ENCODE data around the gene KRTAP5-10.
"Not testable (repeated sequence)": the region's sequence is repeated elsewhere in the genome, so short reads cannot be mapped to it uniquely, and the experiment has no call there.

The KRTAP5-10 gene

DNA sequence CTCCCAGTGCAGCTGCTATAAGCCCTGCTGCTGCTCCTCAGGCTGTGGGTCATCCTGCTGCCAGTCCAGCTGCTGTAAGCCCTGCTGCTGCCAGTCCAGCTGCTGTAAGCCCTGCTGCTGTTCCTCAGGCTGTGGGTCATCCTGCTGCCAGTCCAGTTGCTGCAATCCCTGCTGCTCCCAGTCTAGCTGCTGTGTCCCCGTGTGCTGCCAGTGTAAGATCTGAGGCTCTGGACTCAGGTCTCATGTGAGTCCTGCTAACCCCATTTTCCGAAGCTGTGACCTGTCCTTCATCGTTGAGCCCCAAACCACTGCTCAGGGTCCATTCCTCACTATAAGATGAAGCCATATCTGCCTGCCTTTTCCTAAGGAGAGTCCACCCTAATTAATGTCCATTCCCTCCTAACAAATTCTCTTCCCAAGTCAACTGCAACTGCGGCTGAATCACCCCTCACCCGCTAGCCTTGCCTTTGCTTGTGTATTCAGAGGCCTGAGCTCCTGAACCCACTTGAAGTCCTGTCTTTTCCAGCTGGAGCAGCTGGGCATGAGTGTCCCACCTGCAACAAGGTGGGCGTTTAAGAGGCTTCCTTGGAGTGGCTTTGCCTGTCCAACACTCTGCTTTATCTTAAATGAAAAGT is 37.7 kb upstream of the KRTAP5-10 start:
- in situ Hi-C loops (cut with MboI; ENCODE audit: low sequenced_read_pairs, unreplicated experiment): no loop called here
- TF ChIP-seq, protein P1, sequence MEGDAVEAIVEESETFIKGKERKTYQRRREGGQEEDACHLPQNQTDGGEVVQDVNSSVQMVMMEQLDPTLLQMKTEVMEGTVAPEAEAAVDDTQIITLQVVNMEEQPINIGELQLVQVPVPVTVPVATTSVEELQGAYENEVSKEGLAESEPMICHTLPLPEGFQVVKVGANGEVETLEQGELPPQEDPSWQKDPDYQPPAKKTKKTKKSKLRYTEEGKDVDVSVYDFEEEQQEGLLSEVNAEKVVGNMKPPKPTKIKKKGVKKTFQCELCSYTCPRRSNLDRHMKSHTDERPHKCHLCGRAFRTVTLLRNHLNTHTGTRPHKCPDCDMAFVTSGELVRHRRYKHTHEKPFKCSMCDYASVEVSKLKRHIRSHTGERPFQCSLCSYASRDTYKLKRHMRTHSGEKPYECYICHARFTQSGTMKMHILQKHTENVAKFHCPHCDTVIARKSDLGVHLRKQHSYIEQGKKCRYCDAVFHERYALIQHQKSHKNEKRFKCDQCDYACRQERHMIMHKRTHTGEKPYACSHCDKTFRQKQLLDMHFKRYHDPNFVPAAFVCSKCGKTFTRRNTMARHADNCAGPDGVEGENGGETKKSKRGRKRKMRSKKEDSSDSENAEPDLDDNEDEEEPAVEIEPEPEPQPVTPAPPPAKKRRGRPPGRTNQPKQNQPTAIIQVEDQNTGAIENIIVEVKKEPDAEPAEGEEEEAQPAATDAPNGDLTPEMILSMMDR (IDR thresholded peaks at IDR 0.05; ENCODE audit: borderline replicate concordance, control extremely low read depth, extremely low read depth, insufficient read depth, missing control alignments): no peak
- no peak for DNase-seq (ENCODE audit: low spot score)

DNA sequence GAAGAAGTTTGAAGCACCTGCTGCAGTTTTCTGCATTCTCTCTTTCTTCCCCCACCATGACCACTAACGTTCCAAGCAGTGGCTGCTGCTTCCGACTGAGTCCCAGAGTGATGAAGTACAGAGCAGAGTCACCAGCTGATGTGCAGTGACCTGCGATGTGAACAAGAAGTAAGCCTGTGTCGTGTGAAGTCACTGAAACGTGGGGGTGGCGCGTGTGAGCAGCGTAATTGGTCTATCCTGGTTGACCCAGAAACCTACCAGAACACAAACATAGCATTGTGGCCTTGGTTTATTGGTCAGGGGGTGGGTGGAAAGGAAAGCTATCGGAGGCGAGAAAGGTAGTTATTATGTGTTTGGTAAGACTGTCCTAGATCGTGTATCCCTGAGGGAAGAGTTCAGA is 34.8 kb upstream of the KRTAP5-10 start:
- no peak for DNase-seq (ENCODE audit: low spot score)
- TF ChIP-seq, protein P1 (IDR thresholded peaks at IDR 0.05; ENCODE audit: borderline replicate concordance, control extremely low read depth, extremely low read depth, insufficient read depth, missing control alignments): no peak
- in situ Hi-C loops (cut with MboI; ENCODE audit: low sequenced_read_pairs, unreplicated experiment): no loop called here

DNA sequence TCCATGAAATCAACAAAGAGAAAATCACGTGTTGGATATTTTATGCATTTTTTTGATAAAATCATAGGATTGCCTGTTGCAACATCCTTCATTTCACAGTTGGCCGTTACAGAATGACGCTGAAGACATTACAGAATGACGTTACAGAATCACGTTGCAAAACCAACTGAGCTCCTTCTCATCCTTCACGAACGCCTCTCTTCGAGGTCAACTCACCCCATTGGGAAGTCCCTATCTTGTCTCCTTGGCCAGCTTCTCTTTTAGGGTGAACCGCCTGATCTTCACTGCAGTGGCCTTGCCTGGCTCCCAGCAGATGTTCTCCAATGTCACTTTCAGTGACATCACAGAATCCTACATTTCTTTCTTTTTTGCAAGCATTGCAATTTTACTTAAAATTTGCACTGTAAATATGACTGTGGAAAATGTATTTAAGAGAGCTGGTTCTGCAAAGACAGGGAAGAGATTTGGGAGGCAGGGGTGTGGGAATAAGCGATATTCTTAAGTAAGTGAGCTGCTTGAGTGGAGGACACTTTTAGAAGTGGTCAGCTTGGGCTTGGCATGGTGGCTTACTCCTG is 33.2 kb upstream of the KRTAP5-10 start:
- in situ Hi-C loops (cut with MboI; ENCODE audit: low sequenced_read_pairs, unreplicated experiment): no loop called here
- TF ChIP-seq, protein P1 (IDR thresholded peaks at IDR 0.05; ENCODE audit: borderline replicate concordance, control extremely low read depth, extremely low read depth, insufficient read depth, missing control alignments): no peak
- DNase-seq (ENCODE audit: low spot score): no peak

DNA sequence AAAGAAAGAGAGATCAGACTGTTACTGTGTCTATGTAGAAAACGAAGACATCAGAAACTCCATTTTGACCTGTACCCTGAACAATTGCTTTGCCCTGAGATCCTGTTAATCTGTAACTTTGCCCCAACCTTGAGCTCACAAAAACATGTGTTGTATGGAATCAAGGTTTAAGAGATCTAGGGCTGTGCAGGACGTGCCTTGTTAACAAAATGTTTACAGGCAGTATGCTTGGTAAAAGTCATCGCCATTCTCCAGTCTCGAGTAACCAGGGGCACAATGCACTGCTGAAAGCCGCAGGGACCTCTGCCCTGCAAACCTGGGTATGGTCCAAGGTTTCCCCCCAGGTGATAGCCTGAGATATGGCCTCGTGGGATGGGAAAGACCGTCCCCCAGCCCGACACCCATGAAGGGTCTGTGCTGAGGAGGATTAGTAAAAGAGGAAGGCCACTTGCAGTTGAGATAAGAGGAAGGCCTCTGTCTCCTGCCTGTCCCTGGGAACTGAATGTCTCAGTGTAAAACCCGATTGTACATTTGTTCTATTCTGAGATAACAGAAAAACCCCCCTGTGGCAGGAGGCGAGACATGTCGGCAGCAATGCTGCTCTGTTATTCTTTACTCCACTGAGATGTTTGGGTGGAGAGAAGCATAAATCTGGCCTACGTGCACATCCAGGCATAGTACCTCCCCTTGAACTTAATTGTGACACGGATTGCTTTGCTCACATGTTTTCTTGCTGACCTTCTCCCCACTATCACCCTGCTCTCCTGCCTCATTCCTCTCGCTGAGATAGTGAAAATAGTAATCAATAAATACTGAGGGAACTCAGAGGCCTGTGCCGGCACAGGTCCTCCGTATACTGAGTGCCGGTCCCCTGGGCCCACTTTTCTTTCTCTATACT is 30.4 kb upstream of the KRTAP5-10 start:
- in situ Hi-C loops (cut with MboI; ENCODE audit: low sequenced_read_pairs, unreplicated experiment); DNase-seq (ENCODE audit: low spot score): not testable (repeated sequence)

DNA sequence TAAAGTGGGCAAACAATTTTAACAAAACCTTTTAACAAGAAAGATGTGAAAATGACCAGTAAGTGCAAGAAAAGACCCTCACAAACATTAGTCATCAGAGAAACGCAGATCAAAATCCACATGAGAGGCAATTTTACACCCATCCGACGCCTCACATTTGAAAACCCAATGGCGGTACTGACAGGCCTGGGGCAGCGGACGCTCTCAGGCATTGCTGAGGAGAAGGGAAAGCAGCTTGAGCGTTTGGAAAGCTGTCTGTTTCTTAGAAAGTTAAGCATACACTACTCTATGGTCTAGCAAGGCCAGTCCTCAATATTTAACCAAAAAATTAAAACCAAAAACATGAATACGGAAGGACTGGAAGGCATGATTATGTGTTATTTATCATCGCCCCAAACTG is 29.5 kb upstream of the KRTAP5-10 start:
- TF ChIP-seq, protein P1 (IDR thresholded peaks at IDR 0.05; ENCODE audit: borderline replicate concordance, control extremely low read depth, extremely low read depth, insufficient read depth, missing control alignments): no peak
- in situ Hi-C loops (cut with MboI; ENCODE audit: low sequenced_read_pairs, unreplicated experiment): no loop called here

DNA sequence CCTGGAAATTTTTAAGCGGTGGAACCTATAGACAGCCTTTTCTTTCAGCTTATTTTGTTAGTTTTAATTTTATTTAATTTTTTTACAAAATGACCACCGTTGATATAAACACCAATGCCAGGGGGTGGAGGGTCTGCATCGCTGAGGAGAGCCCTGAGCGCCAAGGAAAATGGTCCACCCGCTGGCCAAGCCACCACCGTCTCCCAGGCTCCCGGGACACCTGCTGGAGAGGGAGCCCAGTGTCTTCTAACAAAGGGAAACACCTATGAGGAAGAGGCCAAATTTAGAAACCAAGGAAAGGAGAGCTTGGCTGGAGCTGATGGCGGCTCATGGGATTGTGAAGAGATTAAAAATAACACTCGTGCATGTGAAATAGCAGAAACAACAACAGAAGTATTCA is 27.8 kb upstream of the KRTAP5-10 start:
- DNase-seq (ENCODE audit: low spot score): no peak
- in situ Hi-C loops (cut with MboI; ENCODE audit: low sequenced_read_pairs, unreplicated experiment): no loop called here
- TF ChIP-seq, protein P1 (IDR thresholded peaks at IDR 0.05; ENCODE audit: borderline replicate concordance, control extremely low read depth, extremely low read depth, insufficient read depth, missing control alignments): no peak

More for the DNA sequence above, 29.5 kb upstream of the KRTAP5-10 start:
- no peak for DNase-seq (ENCODE audit: low spot score)

DNA sequence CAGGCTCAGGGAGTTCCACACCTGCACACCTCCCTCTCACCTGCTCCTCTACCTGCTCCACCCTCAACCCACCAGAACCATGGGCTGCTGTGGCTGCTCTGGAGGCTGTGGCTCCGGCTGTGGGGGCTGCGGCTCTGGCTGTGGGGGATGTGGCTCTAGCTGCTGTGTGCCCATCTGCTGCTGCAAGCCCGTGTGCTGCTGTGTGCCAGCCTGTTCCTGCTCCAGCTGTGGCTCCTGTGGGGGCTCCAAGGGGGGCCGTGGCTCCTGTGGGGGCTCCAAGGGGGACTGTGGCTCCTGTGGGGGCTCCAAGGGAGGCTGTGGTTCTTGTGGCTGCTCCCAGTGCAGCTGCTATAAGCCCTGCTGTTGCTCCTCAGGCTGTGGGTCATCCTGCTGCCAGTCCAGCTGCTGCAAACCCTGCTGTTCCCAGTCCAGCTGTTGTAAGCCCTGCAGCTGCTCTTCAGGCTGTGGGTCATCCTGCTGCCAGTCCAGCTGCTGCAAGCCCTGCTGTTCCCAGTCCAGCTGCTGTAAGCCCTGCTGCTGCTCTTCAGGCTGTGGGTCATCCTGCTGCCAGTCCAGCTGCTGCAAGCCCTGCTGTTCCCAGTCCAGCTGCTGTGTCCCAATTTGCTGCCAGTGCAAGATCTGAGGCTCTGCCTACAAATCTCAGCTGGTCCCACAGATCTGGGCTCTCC is 27.2 kb upstream of the KRTAP5-10 start, which contains the start of gene KRTAP5-8:
Gene KRTAP5-8, plus strand, starts transcription at position 49 of the 689 bp plus-strand sequence. Its CDS starts 31 bp downstream, at position 80.
- DNase-seq (ENCODE audit: low spot score); in situ Hi-C loops (cut with MboI; ENCODE audit: low sequenced_read_pairs, unreplicated experiment): not testable (repeated sequence)

Measured in GM13976 (cell line).